Lung (tissue), 12 donors: Measurements from ENCODE around the gene SIRT2. TPM values are rescaled to one million over a fixed set of nuclear protein-coding genes. Genes with fewer than 3 reads are reported as not detected.
A peak's percentile ranks its signal among the peaks of the same experiment; 100 is the strongest.

Experiments
- ATAC-seq: fragments of 200-7000 bp; cut with Tn5 transposase; one replicate; pipeline ENCODE4 v1.9.1; 2020; ENCODE audit warnings: moderate number of reproducible peaks; ENCODE audit not compliant: insufficient read depth, low FRiP score
- DNase-seq, 3 donors: peaks; one replicate each; pipeline ENCODE4 v3.0.0-alpha.2; 2013 to 2017
- H3K27ac ChIP-seq, 2 donors: one replicate each; pipeline ENCODE4 v1.5.1; 2013; ENCODE audit warnings: mild to moderate bottlenecking in 2 of 2, moderate library complexity in 2 of 2, control low read depth in 1 of 2, inconsistent platforms in 1 of 2, low read depth in 1 of 2, low read length in 1 of 2
- H3K27me3 ChIP-seq, 3 donors: one replicate each; pipeline ENCODE4 v1.5.1; 2013; ENCODE audit warnings: low read length in 2 of 3; ENCODE audit not compliant: control insufficient read depth in 3 of 3, insufficient read depth in 3 of 3
- H3K36me3 ChIP-seq, 4 donors: one replicate each; pipeline ENCODE4 v1.5.1; 2013; ENCODE audit warnings: low read length in 4 of 4, mild to moderate bottlenecking in 1 of 4, moderate library complexity in 1 of 4; ENCODE audit not compliant: control insufficient read depth in 4 of 4, insufficient read depth in 4 of 4
- H3K4me1 ChIP-seq, 5 donors: one replicate each; pipeline ENCODE4 v1.5.1; 2013; ENCODE audit warnings: low read length in 5 of 5, mild to moderate bottlenecking in 2 of 5, moderate library complexity in 1 of 5; ENCODE audit not compliant: control insufficient read depth in 5 of 5, insufficient read depth in 5 of 5
- H3K4me3 ChIP-seq: one replicate; pipeline ENCODE4 v1.5.1; 2013; ENCODE audit warnings: mild to moderate bottlenecking, control low read depth, moderate library complexity
- H3K9ac ChIP-seq, 2 donors: one replicate each; pipeline ENCODE4 v1.5.1; 2013; ENCODE audit warnings: low read length in 2 of 2, control low read depth in 1 of 2; ENCODE audit not compliant: insufficient read depth in 1 of 2
- H3K9me3 ChIP-seq, 4 donors: one replicate each; pipeline ENCODE4 v1.5.1; 2013; ENCODE audit warnings: low read length in 3 of 4, mild to moderate bottlenecking in 1 of 4, moderate library complexity in 1 of 4; ENCODE audit not compliant: control insufficient read depth in 4 of 4, insufficient read depth in 3 of 4
- CTCF ChIP-seq: IDR thresholded peaks from 2 replicates; pipeline ENCODE4 v1.5.1; 2012; ENCODE audit warnings: mild to moderate bottlenecking; ENCODE audit errors: control extremely low read depth, extremely low read depth
- WGBS, 2 donors: extraction: QIAGEN DNeasy Blood & Tissue Kit; methylation state at CpG; one replicate each; pipeline ENCODE4 v1.1.7; 2013; 5-methylcytosine and 5-hydroxymethylcytosine counted together
- polyA plus RNA-seq, 2 donors: library from polyadenylated mRNA; stranded (reverse); fragments of 200-250 nt; gene quantifications; one replicate each; pipeline ENCODE4 v1.2.1, GENCODE V29; 2013
- total RNA-seq, 2 donors: library from RNA; depleted of rRNA in 1 of 2; stranded (reverse); fragments of >200 nt in 1 of 2; gene quantifications; one replicate each; pipeline ENCODE4 v1.2.1, GENCODE V29; 2014 to 2021
- donor health status: control.
- donor health status: control.
- donor health status: Bipolar disorder and iron deficiency.
- donor health status: healthy.
- donor health status: DM: yes; HTN: yes; CAD: no.

SIRT2 gene
- total and polyA plus RNA-seq, 4 donors = 35.5 to 54.8 (median 48.5) TPM

GRCh38 chr19:38850976-38851621, 48.3 kb downstream of the SIRT2 start:
- H3K4me1 ChIP-seq = peaks cover 4 to 33% (median 9%) of the 10 kb centered on the region in 5 donors
- no peak for TF ChIP-seq CTCF
- peaks cover 12 to 17% (median 13%) of the 10 kb centered on the region in 4 donors for H3K36me3 ChIP-seq
- WGBS, 2 donors = 0 to 1% methylated on average over 40 of the region's 40 CpGs
- peak overlapping the region; percentile 62 for H3K4me3 ChIP-seq
- ATAC-seq = no peak
- no peaks in the 10 kb centered on the region for H3K9me3 ChIP-seq
- peak overlapping the region; percentile 97 to 98 for H3K27ac ChIP-seq
- H3K27me3 ChIP-seq = no peaks in the 10 kb centered on the region
- DNase-seq = peak; percentile 46 to 56 (median 53)
- H3K9ac ChIP-seq = peak overlapping the region; percentile 82 to 98

- Histone ChIP-seq H3K4me1 (peaks cover 4 to 33% (median 9%) of the 10 kb centered on the region in 5 donors), H3K36me3 (peaks cover 14 to 23% (median 19%) of the 10 kb centered on the region in 4 donors), H3K9me3 (no peaks in the 10 kb centered on the region), H3K9ac (peak overlapping the region; percentile 82 to 98), H3K27ac (peak overlapping the region; percentile 97 to 98), H3K27me3 (no peaks in the 10 kb centered on the region), H3K4me3 (peak overlapping the region; percentile 62)
- TF ChIP-seq CTCF = no peak
- ATAC-seq = peak; percentile 83
- 0% methylated on average over 26 of the region's 26 CpGs for WGBS, 2 donors
- peak; percentile 100 for DNase-seq
Measured at GRCh38 chr19:38850436-38850975, 48.9 kb downstream of the SIRT2 start.

- DNase-seq (no peak), ATAC-seq (peak; percentile 83)
- peak within 1 kb of the TSS; percentile 82 to 98 for H3K9ac ChIP-seq
- H3K9me3 ChIP-seq = no peaks in the 10 kb centered on the region
- peak within 1 kb of the TSS; percentile 85 for H3K4me3 ChIP-seq
- 1% methylated on average over 47 to 50 of the region's 50 CpGs for WGBS, 2 donors
- peak within 1 kb of the TSS; percentile 99 to 100 for H3K27ac ChIP-seq
- H3K4me1 ChIP-seq = peaks cover 4 to 33% (median 9%) of the 10 kb centered on the region in 5 donors
- TF ChIP-seq CTCF = peak; percentile 10
- peaks cover 20 to 27% (median 24%) of the 10 kb centered on the region in 4 donors for H3K36me3 ChIP-seq
- H3K27me3 ChIP-seq = no peaks in the 10 kb centered on the region
Measured at GRCh38 chr19:38849860-38850435, 49.5 kb downstream of the SIRT2 start, which contains the start of gene HNRNPL. HNRNPL (minus strand) TSS chr19:38849986; CDS start chr19:38849966, 20 bp downstream.
